ENCODE measurements around the gene AGT.

- TF ChIP-seq, protein P1, sequence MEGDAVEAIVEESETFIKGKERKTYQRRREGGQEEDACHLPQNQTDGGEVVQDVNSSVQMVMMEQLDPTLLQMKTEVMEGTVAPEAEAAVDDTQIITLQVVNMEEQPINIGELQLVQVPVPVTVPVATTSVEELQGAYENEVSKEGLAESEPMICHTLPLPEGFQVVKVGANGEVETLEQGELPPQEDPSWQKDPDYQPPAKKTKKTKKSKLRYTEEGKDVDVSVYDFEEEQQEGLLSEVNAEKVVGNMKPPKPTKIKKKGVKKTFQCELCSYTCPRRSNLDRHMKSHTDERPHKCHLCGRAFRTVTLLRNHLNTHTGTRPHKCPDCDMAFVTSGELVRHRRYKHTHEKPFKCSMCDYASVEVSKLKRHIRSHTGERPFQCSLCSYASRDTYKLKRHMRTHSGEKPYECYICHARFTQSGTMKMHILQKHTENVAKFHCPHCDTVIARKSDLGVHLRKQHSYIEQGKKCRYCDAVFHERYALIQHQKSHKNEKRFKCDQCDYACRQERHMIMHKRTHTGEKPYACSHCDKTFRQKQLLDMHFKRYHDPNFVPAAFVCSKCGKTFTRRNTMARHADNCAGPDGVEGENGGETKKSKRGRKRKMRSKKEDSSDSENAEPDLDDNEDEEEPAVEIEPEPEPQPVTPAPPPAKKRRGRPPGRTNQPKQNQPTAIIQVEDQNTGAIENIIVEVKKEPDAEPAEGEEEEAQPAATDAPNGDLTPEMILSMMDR (IDR thresholded peaks at IDR 0.05): no peak
- no peak for TF ChIP-seq POLR2A (IDR thresholded peaks at IDR 0.05)
These were observed 10.8 kb downstream of the AGT start for GRCh38 chr1:230702934-230703678.

Data from Peyer's patch (tissue), 4 donors.